COLO829 (cell line): ENCODE data around the gene PRRT1.
"Not testable (repeated sequence)": the region's sequence is repeated elsewhere in the genome, so short reads cannot be mapped to it uniquely, and the experiment has no call there.

ENCODE experiments used
- DNase-seq: peaks from one replicate; pipeline ENCODE4 v3.0.0; 2012; ENCODE audit warnings: low spot score

The PRRT1 gene

DNA sequence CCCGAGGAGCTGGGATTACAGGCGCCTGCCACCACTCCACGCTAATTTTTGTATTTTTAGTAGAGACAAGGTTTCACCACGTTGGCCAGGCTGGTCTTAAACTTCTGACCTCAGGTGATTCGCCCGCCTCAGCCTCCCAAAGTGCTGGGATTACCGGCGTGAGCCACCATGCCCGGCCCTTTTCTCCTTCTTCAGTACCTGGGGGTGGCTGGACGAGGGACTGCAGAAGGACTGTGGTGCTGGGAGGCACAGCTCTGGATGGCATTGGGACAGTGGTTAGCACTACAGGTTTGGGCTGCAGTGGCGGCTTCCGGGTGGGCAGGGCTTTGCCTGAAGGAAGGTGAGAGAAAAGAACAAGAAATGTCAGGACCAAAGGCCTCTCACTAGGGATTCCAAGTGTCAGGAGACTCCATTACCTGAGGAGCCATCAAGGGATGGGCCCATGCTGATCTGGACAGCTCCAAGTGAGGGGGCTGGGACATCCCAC is 31.1 kb downstream of the PRRT1 start:
- no peak for DNase-seq

DNA sequence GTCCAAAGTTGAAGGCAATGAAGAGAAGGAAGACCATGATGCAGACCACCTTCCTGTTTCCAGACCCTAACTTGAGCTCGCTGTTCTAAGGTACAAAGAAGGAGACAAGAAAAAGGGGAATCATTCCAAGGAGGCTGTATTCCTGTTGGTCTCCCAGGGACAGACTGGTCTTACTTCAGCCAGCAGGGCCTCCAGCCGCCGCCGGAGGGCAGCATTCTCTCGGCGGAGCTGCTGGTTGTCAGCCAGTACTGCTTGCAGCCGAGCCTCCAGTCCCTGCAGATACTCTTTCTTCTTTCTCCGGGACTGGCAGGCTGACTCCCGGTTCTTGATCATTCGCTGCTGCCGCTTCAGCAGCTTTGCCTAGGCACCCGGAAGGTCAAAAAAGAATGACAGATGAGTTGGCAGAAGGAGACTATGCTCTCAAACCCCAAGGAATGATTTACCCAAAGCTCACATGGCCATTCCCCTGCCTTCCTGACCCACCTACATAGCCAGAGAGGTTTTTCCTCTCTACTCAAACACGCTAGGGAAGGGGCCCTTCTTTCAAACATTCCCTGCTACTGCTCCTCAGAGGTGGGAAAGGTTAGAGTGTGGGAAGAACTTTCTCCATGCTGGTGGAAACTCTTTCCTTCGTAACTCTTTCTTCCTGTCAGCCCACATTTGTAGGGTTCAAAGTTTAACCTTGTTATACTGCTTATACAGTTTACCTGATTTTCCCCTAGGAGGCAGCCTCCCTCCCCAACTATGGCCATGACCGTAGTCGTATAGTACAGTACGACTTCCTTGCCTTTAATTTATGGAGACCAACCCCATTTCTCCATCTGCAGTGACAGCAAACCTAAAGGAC is 32.7 kb downstream of the PRRT1 start:
- DNase-seq, result peak; percentile 85

DNA sequence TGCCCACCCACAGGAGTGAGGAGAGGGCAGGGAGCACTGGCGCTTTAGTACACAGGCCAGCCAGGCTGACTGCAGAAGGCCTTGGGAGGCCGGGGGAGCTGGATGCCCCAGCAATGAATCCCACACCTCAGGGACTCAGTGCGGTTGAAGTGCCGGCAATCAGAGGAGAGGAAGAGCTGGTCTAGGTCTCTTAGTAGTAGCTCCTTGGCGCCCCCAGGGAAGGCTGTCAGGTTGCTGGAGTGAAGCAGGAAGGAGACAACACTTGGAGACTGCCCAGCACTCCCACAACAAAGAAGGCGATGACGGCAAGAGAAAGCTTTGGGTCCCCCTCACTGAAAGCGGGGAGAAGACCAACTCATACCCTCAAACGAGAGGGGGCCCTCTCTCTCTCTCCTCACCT is 34.3 kb downstream of the PRRT1 start:
- no peak for DNase-seq

DNA sequence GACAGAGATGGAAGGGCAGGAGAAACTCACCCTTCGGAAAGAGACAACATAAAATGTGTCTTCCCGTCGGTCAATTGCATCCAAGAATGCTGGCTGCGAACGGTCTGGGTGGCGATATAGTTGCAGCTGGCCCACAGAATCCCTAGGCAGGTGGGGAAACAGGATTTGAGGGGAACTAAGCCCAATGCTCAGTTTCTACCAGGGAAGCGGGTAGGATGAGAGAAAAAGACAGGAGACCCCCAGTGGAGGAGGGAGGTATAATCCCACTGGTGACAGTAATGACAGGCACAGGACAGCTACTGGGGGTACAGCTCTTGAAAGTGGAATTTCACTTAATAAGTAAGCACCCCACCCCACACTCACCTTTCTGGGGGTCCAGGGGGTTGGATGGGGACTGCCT is 35.1 kb downstream of the PRRT1 start:
- DNase-seq, result no peak

DNA sequence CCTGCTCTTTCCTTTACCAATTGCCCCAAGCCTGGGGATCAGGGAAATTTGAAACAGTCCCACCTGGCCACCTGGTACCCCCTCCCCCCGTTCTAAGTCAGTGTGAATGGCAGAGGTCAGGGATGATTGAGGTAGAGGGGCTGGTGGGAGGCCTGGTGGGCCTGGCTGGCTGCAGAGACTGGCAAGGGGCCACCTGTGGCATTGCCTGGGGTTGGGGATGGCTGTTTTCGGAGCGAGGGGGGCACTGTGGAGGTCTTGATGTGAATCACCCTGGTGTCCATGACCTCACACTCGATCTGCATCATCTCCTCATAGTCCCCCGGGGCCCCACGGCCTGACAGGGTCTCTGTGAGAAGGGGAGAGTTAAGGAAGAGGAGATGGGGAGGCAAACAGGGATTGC is 36.1 kb downstream of the PRRT1 start:
- DNase-seq, result no peak

DNA sequence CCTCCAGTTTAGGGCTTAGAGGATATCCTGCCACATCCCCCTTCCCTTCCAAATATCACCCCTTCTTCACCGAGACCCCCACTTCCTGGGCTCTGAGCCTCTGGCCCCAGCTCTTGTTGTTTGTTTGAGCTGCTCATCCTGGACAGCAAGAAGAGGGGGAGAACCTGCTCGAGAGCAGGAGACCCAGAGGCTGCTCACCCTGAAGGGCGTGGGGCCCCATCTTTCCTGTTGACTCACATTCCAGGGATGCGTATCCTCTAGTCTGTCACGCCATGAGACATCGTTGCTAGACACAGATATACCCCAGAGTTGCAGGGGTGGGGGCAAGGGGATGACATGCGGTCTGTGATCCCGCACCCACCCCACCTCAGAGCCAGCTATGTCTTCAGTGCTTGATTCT is 36.9 kb downstream of the PRRT1 start:
- DNase-seq, result no peak

DNA sequence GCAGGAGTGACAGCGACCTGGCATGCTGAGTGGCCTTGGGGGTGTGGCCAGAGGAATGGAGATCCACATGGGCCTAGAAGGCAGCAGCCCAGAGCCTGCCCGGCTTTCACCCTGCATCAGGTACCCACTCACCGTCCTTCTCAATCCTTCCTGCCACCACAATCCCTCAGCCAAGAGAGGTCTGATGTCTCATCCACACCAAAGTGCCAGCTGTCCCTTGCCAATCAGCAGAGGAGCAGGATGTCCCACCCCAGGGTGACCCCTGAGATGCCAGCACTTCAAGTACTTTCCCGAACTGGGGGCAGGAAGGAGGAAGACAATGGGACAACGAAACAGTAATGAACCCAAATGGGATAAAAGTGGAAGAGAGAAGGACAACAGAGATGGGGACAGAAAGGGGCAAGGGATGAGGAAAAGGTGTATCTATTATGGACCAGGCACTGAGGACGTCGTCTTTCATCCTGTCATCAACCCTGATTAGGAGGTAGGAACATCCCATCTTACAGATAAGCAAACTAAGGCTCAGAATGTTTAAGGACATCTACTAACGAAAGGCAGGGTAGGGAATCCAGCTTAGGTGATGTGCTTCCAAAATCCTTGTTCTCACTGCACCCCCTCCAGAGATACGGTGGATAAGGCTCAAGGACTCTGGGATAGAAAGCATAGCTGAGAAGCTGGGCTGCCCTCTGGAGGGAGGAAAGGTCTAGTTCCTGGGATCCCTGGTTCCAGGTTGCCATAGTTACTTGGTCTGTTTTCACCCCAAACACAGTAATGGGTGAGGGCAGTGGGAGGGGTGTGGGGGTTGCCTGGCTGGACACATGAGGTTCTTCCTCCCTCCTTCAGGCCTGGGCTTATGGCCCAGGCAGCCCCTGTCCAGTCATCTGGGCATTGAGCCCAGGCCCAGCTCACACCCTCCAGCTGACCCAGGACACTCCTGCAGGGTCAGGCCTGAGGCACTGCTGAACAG is 38.1 kb downstream of the PRRT1 start:
- DNase-seq, result no peak

DNA sequence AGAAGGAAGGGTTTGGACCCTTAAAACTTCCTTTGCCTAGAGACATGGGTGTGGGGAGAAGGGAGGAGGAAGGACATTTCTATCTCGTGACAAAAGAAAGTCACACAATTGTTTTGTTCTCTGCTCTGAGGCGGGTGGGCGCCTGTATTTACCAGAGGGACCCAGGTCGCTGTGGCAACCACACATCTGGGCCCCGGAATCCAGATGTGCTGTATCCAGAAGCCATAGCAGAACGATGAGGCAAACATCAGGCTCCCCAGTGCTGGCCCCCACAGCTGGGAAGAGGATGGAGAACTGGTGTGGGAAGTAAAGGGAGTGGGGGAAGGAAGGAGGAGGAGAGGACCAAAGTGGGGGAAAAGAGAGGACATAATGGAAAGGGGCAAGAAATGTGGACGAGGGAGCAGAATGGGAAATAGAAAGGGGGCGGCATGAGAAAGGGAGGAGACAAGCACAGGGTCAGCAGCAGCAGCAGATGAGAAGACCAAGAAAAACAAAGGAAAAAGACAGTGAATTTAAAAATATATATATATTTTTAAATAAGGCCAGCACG is 39.2 kb downstream of the PRRT1 start:
- DNase-seq, result no peak

DNA sequence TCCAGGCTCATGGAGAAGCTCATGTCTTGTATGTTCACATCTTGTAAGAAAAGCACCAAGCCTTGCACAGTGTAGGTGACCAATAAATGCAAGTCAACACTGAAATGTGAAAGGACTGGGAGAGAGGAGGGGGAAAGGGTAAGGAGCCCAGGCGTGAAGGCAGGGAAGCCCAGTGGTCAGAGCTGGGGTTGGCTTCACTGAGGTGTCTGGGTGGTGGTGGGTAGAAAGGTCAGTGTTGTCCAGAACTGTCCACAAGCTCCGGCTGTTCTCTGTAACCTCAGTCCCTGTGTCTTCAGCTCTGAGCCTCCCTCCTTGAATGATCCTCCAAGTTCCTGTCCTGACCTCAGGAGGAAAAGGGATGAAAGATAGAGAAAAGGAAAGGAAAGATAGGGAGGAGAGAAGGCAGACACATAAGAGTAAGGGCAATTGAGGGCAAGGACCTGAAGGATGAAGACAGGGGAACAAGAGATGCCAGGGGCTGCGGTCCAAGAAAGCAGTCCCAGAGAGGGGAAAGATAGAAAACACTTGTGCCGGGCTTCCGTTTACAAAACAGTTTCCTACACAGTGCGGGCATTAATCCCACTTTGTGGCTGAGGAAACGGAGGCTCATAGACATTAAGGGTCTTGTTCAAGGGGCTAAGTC is 40.2 kb downstream of the PRRT1 start:
- no peak for DNase-seq

DNA sequence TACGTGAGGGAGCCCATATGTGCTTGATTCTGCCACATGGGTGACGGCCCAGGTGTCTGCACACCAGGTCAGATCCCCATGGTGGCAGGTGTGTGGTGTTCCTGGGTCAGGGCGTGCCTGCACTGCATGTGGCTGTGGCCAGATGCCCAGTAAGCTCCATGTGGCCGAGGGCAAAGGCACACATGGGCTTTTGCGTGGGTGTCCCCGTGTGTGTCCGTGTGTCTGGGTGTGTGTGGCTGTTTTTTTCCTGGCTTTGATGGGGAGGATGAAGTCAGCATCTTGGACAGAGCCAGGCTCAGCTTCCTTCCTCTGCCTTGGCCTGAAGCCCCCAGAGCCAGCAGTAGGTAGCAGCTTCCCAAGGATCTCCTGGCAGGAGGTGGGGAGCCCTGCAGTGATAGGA is 41.1 kb downstream of the PRRT1 start:
- no peak for DNase-seq

DNA sequence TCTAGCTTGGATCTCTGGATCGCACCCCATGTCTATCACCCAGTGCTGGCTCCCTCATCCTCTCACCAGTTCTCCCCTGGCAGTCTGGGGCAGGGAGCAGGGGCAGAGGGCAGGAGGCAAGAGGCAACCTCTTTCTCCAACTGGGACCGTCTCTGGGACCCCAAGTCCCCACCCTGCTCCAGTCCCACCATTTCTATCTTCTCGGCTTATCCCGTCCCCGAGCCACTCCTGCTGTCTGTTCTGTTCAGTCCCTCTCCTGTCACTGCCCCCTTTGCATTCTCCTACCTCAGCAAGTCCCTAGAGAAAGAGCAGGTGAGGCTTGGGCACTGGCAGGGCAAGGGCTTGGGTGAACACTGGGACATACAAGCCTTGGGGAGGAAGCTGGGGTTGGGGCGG is 42.0 kb downstream of the PRRT1 start:
- no peak for DNase-seq

DNA sequence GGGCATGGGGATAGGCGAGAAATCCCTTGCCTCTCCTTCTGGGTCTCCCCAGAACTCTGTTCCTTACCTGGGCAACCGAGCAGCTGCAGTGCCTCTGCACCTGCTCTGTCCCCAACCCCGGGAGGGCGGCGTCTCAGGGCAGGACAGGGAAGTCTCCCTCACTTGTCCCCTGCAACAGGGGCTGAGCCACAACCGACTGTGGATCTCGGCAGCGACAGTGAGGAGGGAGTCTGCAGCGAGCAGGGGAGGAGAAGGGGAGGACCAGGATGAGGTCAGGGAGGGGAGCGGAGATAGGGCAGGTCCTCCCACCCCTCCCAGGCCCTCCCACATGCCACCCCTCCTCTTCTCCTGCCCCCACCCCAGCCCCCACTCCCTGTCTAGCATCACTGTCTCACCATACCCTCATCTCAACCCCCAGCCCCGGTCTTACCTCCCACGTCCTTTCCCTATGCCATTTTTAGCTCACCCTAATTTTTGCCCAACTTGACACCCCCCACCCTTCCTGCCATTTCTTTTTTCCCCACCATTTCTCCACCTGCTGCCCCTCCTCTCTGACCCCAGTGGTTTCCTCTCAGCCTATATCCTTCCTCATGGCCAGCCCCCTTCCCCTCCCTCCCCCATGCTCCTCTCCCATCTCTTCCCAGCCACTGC is 42.5 kb downstream of the PRRT1 start, which contains the start of gene TNXB:
TSS of gene TNXB (minus strand) at position 225 of the 651 bp plus-strand sequence. CDS start 11,140 bp downstream, outside the sequence.
- DNase-seq, result no peak

DNA sequence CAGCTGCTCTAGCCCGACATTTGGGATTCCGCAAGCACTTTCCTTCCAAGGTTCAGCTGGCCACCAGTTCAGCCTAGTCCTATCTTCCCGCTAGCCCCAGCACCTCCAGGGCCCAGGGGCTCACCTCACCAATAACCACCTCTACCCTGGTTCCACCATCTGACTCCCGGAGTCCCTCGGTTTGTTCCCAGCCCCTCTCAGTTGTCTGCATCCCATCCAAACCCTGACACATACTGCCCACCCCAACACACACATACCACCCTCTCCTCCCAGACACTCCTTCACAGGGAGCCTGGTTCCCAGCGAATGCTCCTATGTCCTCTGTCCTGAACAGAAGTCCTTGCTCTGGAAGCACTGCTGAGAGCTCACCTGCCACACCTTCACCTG is 43.0 kb downstream of the PRRT1 start:
- DNase-seq, result no peak

DNA sequence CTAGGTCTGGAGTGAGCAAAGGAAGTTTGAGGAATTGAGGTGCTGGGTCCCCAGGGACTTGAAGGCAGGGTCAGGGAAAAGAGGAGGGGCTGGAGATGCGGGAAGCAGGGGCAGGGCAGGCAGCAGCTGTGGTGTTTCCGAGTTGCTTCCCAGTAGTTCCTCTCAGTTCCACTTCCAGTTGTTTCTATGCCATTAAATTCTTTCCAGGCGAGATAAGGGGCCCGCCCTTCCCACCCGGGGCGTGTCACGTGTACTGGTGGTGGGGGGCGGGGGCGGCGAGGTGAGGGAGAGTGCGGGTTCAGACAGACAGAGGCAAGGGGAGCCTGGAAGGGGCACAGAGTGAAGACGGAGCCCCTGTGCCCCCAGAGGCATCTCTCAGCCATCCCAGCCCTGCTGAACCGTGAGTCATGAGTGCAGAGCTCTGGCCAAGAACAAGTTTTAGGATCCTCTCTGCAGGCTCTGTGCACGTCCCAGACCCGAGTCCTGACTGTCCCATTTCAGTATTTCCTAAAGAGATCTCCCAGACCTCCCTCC is 43.6 kb downstream of the PRRT1 start:
- DNase-seq, result no peak

DNA sequence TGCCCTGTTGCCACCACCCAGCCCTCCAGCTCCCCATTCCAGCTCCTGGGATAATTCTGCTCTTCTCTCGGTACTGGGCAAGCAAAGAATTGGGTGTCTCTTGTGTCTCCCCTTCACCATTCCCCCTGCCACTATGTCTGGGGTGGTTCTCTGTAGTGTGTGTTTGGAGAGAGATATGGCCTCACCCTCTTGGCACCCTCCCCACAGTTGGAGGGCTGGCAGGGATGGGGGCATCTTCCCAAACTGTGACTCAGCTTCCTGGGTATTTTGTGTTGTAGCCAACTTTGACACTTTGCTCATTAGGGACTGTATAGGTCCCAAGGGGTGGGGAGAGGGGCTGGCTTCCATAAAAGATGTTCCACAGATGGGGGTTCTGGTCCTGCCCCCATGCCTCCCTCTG is 44.3 kb downstream of the PRRT1 start:
- DNase-seq, result no peak

DNA sequence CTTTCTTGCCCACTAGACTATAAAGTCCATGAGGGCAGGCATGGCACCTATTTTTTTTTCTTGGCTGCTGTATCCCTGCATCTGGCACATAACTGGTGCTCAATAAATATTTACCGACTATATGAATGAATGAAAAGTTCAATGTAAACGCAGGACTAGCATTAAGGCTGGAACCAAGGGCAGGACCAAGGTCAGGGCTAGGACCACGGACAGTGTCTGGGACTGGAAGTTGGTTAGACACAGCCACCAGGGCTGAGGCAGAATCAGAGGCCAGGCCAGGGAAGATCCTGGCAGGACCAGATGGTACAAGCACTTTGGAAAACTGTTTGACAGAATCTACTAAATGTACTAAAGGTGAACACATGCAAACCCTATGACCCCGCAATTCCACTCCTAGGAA is 46.3 kb downstream of the PRRT1 start:
- DNase-seq, result no peak

DNA sequence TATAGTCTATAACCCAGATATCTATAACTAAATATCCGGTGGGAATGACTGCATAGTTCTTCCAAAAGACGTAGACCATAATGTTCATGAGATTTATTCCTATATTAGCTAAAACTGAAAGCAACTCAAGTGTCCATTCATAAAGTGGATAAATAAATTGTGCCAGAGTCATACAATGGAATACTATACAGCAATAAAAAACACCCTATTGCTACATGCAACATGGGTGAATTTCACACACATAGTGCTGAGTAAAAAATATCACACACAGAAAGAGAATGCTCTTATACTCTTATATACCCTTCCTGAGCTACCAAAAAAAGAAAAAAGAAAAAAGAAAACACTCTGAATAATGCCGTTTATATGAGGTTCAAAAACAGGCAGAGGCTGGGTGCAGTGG is 49.5 kb downstream of the PRRT1 start:
- DNase-seq, result no peak

DNA sequence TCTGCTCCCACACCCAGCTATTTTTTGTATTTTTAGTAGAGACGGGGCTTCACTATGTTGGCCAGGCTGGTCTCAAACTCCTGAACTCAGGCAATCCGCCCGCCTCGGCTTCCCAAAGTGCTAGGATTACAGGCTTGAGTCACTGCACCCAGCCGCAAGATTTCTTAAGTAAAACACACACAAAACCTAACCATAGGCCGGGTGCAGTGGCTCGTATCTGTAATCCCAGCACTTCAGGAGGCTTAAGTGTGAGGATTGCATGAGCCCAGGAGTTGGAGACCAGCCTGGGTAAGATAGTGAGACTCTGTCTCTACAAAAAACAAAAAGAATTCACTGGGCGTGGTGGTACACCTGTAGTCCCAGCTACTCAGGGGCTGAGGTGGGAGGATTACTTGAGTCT is 51.5 kb downstream of the PRRT1 start:
- not testable (repeated sequence) for DNase-seq
